Raji (cell line): ENCODE data around the gene SLX9.

ENCODE experiments used
- POLR2A ChIP-seq: IDR thresholded peaks from 2 replicates; pipeline ENCODE4 v1.6.1; 2011; ENCODE audit warnings: low read depth, low read length, control low read depth; ENCODE audit not compliant: insufficient read depth

SLX9 gene

DNA sequence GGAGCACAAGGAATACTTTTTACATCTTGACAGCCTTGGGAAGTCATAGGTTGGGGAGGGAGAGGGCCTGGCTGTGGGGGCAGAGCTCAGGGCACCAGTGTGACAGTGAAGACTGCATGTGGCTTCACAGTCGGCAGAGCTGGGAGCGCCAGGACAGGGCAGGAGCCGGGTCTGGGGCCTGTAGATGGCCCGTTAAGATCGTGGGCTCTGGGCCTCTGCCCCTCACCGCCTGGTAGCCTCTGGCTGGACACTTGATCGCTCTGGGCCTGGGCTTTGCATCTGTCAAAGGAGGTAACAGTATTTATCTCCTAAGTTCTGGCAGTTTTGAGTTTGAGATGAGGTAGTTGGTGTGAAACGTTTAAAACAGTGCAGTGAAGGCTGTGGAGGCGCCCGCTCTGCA, 4.8 kb downstream of the SLX9 start:
- TF ChIP-seq POLR2A = no peak

DNA sequence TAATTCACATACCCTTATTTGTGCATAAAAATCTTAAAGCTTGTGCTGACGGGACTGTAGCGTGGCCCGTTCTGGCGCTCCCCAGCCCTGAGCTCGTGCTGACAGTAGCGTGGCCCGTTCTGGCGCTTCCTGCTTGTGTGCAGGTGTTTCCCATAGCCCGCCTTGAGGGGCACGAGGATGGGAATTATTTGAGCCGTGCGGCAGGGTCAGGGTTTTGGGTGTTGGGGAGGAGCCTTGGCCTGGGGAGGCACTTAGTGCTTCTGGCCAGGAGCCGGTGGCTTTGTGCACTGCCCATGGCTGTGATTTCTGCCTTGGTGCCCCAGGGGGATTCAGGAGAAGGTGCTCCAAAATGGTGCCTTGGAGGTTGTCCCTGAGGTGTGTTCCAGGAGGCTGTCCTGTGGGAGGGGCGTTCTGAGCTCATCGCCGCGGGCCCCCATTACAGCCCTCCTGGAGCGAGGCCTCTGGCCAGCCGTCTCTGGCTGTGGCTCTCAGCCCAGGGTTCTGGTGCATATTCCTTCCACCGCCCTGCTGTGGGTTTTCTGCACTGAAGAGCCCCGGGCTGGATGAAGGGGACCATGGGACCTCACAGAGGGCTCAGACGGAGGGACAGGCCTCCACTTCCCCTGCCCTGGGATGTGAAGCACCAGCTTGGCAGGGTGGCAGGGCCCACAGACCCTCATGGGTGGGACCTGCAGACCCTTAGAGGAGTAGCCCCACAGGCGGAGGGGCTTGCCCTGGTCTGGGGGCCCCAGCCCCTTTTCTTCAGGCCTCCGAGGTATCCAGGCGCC, 6.6 kb downstream of the SLX9 start:
- no peak for TF ChIP-seq POLR2A

DNA sequence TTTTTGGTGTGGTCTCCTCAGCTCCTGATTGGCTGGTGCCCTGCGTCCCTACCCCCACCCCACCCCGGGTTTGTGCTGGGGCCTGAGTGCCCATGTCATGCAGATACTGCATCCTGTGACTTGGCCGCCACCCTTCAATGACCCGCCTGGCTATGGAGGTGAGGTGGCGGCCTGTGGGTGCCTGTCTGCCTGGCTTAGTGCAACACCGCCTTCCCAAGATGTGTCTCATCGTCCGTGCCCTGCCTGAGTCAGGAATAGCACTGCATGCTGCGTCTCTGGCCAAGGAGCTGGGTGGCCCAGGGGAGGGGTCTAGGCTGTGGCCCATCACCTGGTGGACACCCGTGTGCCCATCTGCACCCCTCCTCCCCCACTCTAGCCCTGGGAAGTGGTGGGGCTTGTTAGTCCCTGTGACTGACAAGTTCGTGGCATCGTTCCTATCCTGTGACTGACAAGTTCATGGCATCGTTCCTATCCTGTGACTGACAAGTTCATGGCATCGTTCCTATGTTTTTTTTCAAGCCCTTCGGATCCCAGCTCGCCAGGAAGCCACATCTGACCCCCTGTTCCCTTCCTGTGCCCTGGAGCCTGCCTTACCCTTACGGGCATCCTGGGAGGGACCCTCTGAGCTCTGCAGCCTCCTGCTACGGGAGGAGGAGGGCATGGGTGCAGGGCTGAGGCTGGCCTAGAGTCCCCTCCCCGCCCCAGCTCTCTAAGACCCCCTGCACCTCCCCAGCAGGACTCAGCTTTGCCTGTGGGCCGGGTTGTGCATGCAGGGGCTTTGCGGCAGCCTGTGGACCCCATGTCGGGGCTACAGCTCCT, 7.5 kb downstream of the SLX9 start:
- no peak for TF ChIP-seq POLR2A

DNA sequence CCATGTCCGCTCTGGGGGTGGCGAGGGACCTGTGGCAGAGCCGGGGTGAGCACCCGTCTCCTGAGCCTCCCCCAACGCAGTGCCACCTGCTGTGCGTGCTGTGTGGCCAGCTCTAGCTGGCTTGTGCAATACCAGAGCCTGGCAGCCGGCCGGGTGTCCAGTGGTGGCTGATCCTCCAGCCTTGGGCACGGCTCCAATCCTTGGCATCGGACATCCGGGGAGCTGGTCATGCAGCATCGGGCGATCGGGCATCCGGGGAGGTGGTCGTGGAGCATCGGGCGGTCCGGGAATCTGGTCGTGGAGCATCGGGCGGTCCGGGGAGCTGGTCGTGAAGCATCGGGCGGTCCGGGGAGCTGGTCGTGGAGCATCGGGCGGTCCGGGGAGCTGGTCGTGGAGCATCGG, 8.1 kb downstream of the SLX9 start:
- no peak for TF ChIP-seq POLR2A

DNA sequence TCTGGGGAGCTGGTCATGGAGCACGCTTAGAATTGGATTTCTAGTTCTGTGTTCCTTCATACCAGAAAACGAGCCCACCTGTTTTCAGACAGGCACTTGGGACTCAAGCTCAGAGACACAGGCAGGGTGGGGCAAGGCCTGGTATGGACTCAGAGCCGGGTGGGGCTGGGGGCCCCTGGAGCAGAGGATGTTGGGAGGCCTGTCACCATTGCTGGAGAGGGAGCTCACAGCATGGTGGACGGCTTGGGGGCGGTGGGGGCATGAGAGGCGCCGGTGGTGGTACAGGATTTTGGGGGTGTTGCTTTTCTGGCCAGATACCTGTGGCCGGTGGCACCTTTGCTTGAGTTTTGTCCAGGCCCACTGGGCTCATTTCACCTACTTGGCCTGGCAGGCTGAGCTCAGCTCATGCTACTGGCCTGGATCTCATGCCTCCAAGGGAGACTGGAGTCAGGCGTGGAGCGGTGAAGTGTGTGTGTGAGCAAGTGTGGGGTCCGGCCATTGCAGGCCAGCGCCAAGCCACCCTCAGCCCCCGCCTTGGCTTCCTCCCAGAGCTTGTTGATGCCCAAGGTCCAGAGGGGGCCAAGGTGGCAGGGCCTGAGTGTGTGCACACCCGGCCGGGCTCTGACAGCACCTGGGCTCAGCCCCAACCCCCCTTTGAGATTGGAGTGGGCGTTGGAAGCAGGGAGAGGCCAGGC, 8.7 kb downstream of the SLX9 start:
- no peak for TF ChIP-seq POLR2A

DNA sequence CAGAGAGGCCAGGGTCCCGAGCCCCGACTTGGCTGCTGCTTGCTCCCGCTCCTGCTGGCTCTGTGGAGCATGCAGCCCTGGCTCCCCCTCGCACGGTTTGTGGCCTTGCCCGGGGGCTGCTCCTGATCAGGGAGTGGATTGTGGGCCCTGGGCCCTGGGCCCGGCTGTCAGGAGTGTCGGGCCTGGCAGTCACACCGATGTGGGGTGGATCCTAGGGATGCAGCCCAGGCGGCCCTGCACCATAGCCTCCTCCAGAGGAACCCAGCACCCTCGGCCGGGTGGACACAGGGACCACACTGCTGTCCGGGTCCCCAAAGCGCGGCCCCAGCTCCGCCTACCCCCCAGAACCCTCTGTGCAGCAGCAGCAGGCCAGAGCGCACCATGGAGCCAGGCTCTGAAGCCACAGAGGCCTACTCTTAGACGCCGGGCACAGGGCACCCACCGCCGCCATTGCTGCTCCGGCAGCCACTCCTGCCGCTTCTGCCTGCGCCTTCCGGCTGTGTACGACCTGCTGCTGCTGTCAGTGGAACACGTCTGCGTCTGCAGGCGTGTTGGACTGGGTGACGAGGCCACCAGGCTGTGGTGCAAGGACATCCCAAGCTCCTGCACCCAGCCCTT, 9.4 kb downstream of the SLX9 start:
- TF ChIP-seq POLR2A = no peak

DNA sequence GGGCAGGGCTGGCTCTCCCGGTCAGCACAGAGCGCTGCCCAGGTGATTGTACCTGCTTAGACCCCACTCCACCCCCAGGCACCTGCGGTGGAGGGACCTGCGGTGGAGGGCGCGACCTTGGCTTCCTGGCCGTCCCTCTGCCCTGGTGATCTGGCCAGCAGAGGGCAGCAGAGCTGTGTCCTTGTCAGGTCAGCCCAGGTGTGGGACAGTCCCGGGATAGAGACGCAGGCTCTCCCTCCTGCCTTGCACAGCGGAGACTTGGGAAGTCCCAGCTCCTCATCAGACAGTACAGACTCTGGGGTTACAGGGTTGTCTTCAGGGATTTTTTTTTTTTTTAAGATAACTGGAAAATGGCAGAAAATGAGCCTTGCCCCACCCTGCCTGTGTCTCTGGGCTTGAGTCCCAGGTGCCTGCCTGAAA, 10.0 kb downstream of the SLX9 start:
- no peak for TF ChIP-seq POLR2A

DNA sequence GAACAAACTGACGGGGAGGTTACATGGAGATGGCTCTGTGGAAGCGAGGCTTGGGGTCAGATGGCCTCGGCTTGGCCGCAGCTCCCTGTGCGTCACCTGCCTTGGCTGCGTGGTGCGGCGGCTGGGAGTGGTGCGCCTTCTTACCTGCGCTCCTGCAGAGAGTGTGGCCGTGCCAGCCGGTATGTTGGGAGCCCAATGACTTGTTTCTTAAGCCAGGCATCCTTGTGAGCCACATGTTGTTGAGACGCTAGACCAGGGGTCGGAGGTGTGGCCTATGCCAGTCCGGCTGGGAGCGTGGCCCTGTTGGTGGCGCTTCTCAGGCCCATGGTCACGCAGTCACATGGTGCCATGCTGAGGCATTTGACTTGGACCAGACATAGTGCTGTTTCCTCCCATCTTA, 10.5 kb downstream of the SLX9 start:
- no peak for TF ChIP-seq POLR2A

DNA sequence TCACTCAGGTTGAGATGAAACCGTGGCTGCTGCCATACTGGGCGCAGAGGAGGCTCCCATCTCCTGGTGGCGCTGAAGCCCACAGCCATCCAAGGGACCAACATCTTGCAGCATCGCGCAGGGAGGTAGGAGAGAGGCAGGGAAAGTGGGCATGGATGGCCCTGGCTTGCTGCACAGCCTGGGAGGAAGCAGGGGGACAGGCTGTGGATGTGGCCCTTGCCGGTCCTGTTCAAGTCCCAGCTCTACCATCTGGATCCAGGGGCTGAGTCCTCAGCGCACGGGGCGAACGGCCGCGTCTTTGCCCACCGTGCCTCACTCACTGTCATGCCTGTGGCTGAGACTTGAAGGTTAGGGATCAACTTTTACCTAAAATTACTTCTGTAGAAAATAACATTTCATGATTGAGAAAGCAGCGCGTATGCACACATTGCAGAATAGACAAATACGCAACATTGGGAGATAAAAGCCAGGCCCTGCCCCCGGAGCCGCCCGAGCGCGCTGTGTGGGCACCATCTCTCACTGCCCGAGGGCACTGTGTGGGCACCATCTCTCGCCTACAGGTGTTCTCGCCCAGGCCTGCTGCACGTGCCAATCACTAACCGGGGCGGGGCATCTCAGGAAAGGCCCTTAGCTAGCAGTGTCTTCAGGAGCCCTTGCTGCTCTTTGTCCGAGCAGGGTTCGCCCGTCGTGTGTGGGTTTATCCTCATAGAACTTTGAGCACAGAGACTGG, 11.5 kb downstream of the SLX9 start:
- TF ChIP-seq POLR2A = no peak

DNA sequence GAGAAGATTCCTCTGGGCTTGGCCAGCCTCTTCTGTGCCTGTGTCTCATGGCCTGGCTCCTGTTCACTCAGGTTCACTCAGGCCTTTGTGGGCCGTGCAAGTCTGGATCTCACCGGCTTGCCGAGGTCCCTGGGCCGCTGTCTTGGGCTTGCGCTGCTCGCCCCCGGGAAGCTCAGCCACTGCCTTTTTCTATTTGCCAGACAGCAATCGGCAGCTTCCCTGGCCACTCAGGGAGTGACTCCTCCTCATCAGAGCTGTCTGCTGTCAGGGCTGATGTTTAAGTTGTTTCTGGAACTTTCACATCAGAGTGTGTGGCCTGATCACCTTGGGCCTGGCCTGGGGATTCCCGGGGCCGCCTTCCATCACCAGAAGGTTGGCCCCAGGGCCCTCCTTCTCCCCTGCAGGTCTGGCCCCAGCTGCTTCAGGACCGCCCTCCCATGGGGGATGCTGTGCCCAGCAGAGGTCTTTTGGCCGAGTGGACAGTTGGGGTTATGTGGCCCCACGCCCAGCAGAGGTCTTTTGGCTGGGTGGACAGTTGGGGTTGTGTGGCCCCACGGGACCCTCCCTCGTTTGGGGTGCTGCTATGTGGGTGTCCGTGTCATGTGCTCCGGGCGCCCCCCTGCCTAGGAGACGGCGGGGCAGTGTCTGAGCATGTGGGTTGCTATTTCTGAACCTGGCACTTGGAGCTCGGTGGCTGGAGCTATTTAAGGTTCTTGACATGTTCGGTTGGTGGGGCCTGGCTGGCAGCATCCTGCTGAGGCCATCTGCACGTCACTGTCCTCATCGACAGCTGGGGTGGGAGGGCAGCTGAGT, 12.5 kb downstream of the SLX9 start:
- no peak for TF ChIP-seq POLR2A

DNA sequence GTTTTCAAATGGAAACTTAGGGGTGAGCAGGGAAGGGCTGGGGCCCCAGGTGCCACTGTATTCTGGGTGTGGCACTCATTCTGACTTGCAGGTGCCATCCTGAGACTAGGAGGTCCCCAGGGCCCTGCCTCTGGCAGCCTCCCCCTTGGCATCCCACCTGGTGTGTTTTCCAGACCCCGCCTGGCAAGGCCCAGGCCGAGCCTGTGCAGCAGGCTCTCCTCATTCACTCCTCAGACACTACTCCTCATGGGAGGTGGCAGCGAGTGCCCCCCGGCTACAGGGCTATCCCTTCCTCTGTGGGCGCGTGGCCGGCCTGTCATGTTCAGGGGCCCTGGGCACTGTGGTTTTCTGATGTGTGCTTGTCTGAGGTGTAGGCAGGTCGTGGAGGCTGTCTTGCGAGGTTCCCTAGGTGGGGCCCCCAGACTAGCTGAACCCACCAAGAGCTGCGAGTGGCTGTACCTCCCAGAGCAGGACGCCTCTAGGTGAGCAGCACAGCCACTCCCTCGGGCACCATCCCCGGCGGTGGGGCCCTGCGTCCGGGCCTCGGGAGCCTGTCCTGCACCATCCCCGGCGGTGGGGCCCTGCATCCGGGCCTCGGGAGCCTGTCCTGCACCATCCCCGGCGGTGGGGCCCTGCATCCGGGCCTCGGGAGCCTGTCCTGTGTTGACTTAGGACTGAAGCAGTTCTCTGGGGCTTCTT, 13.2 kb downstream of the SLX9 start:
- TF ChIP-seq POLR2A = no peak

DNA sequence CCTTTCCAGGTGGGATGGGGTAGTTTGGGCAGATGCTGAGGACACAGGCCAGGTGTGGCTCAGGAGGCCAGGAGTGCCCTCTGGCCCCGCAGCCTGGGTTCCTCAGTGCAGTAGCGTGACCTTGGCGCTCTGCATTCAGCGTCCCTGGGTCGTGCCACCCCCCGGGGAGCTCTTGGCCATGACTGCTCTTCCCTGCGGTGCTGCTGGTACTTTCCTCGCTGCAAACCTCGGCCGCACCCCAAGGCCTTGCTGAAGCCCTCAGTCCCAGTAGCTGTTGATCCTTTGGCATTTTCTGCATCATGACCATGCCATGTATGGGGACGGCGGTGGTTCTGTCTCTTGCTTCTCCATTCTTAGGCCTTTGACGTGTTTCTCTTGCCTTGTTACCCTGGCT, 13.8 kb downstream of the SLX9 start:
- no peak for TF ChIP-seq POLR2A

DNA sequence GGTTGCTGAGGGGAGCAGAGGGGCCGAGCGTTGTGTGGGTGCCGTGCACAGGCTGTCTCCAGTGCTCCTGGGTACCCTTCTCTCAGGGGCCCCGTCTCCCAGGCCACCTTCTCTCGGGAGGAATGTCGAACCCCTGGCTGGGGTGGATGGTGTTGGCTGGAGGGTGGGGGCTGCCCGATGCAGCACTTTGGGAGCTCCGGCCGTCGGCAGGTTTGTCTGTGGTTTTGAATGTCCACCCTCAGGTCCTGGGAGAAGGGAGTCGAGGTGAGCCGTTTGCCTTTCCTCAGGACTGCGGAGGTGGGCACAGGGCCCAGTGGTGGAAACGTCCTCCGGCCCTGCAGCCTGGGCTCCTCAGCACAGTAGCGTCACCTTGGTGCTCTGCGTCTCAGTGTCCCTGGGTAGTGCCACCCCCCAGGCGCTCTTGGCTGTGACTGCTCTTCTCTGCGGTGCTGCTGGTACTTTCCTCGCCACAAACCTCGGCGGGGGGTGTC, 14.5 kb downstream of the SLX9 start:
- no peak for TF ChIP-seq POLR2A
